HCT116 (cell line): ENCODE measurements around the gene SDR42E2.

Experiments
- EZH2phosphoT487 ChIP-seq: fragments of 200-600 bp; IDR thresholded peaks from 2 replicates; pipeline ENCODE4 v1.6.1; 2018; ENCODE audit warnings: antibody characterized with exemption, borderline replicate concordance
- POLR2A ChIP-seq: IDR thresholded peaks from 2 replicates; pipeline ENCODE4 v1.7.0; 2011; ENCODE audit warnings: borderline replicate concordance; ENCODE audit not compliant: insufficient read depth, insufficient read length; ENCODE audit errors: extremely low read depth
- POLR2AphosphoS5 ChIP-seq: IDR thresholded peaks from 2 replicates; pipeline ENCODE4 v1.6.1; 2011; ENCODE audit warnings: mild to moderate bottlenecking, low read depth, low read length, moderate library complexity
- SIN3A ChIP-seq: IDR thresholded peaks from 2 replicates; pipeline ENCODE4 v1.6.1; 2012; ENCODE audit warnings: low read depth
- TCF7L2 ChIP-seq: IDR thresholded peaks from 2 replicates; pipeline ENCODE4 v1.7.0; 2011; ENCODE audit warnings: borderline replicate concordance, inconsistent platforms; ENCODE audit not compliant: insufficient read depth, insufficient read length; ENCODE audit errors: extremely low read depth
- YY1 ChIP-seq: IDR thresholded peaks from 2 replicates; pipeline ENCODE4 v1.6.1; 2011; ENCODE audit warnings: low read length, low read depth, moderate library complexity, mild to moderate bottlenecking; ENCODE audit not compliant: insufficient replicate concordance; ENCODE audit errors: extremely low read depth
- ZNF274 ChIP-seq: fragments of 200-500 bp; sonication (Bioruptor generic); IDR thresholded peaks from 2 replicates; pipeline ENCODE4 v1.6.1; 2014; ENCODE audit warnings: mild to moderate bottlenecking, low read depth, low read length, inconsistent platforms
- TF ChIP-seq, protein P1 (sequence below): IDR thresholded peaks from 2 replicates; pipeline ENCODE4 v1.6.1; 2012; ENCODE audit warnings: low read depth
- TF ChIP-seq, protein P2 (sequence below), 3 experiments: fragments of 200-600 bp in 1 of 3; sonication (generic) in 1 of 3; IDR thresholded peaks in 2 of 3; conservative IDR thresholded peaks in 1 of 3; 2 replicates each; pipeline ENCODE4 v1.5.1; 2012 to 2017; ENCODE audit warnings: low read depth in 2 of 3, low read length in 2 of 3, antibody characterized with exemption in 1 of 3, borderline replicate concordance in 1 of 3, control low read depth in 1 of 3, mild to moderate bottlenecking in 1 of 3, mixed read lengths in 1 of 3, mixed run types in 1 of 3, moderate library complexity in 1 of 3; ENCODE audit not compliant: insufficient read depth in 1 of 3

DNA sequence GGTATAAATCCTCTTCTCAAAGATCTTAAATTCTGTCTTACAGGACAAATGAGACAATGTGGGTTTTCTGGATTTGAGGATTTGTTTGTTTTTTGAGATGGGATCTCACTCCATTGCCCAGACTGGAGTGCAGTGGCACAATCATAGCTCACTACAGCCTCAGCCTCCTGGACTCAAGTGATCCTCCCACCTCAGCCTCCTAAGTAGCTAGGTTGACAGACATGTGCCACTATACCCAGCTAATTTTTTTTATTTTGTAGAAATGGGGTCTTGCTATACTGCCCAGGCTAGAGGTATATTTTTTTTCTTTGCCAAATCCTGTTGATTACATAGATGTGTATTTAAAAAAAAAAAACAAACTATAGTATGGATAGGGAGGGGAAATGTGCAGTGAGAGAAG, 31.8 kb upstream of the SDR42E2 start:
- TF ChIP-seq, protein P1, sequence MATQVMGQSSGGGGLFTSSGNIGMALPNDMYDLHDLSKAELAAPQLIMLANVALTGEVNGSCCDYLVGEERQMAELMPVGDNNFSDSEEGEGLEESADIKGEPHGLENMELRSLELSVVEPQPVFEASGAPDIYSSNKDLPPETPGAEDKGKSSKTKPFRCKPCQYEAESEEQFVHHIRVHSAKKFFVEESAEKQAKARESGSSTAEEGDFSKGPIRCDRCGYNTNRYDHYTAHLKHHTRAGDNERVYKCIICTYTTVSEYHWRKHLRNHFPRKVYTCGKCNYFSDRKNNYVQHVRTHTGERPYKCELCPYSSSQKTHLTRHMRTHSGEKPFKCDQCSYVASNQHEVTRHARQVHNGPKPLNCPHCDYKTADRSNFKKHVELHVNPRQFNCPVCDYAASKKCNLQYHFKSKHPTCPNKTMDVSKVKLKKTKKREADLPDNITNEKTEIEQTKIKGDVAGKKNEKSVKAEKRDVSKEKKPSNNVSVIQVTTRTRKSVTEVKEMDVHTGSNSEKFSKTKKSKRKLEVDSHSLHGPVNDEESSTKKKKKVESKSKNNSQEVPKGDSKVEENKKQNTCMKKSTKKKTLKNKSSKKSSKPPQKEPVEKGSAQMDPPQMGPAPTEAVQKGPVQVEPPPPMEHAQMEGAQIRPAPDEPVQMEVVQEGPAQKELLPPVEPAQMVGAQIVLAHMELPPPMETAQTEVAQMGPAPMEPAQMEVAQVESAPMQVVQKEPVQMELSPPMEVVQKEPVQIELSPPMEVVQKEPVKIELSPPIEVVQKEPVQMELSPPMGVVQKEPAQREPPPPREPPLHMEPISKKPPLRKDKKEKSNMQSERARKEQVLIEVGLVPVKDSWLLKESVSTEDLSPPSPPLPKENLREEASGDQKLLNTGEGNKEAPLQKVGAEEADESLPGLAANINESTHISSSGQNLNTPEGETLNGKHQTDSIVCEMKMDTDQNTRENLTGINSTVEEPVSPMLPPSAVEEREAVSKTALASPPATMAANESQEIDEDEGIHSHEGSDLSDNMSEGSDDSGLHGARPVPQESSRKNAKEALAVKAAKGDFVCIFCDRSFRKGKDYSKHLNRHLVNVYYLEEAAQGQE: no peak
- TF ChIP-seq POLR2A: no peak
- TF ChIP-seq, protein P2, sequence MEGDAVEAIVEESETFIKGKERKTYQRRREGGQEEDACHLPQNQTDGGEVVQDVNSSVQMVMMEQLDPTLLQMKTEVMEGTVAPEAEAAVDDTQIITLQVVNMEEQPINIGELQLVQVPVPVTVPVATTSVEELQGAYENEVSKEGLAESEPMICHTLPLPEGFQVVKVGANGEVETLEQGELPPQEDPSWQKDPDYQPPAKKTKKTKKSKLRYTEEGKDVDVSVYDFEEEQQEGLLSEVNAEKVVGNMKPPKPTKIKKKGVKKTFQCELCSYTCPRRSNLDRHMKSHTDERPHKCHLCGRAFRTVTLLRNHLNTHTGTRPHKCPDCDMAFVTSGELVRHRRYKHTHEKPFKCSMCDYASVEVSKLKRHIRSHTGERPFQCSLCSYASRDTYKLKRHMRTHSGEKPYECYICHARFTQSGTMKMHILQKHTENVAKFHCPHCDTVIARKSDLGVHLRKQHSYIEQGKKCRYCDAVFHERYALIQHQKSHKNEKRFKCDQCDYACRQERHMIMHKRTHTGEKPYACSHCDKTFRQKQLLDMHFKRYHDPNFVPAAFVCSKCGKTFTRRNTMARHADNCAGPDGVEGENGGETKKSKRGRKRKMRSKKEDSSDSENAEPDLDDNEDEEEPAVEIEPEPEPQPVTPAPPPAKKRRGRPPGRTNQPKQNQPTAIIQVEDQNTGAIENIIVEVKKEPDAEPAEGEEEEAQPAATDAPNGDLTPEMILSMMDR (IDR thresholded peaks at IDR 0.05 in 2 of 3, conservative IDR thresholded peaks at IDR 0.05 in 1 of 3; ENCODE audit: borderline replicate concordance in 1 of 3, insufficient read depth in 1 of 3, low read depth in 2 of 3, low read length in 2 of 3): no peak
- TF ChIP-seq TCF7L2: no peak
- no peak for TF ChIP-seq EZH2phosphoT487
- no peak for TF ChIP-seq ZNF274
- TF ChIP-seq SIN3A: no peak
- no peak for TF ChIP-seq YY1
- no peak for TF ChIP-seq POLR2AphosphoS5
